Endothelial cell of umbilical vein (primary cell): Measurements from ENCODE around the gene EARS2. TPM values are rescaled to one million over a fixed set of nuclear protein-coding genes. Genes with fewer than 3 reads are reported as not detected.

ENCODE experiments used
- BruUV-seq: library from RNA; stranded (reverse); fragments of 400-500 nt; replicated peaks from 2 replicates; lab custom pipeline; 2021; lab: Mats Ljungman, UMichigan
- CTCF ChIA-PET: fragments of 300-600, 350-600 bp; sonication (Branson Sonifier 250); formaldehyde crosslinking; loops from one replicate; lab custom pipeline; 2021; ENCODE audit warnings: antibody characterized with exemption, inconsistent platforms; lab: Charles Lee
- POLR2A ChIA-PET: fragments of 300-600, 350-600 bp; sonication (Branson Sonifier 250); formaldehyde crosslinking; loops from one replicate; lab custom pipeline; 2021; ENCODE audit warnings: antibody characterized with exemption, inconsistent platforms; lab: Charles Lee
- DNase-seq: peaks from one replicate; pipeline ENCODE4 v3.0.0-alpha.2; 2011; ENCODE audit warnings: low read depth, low spot score
- FAIRE-seq: peaks from 2 replicates; lab custom pipeline; 2011; peaks lifted over from hg19 to GRCh38; lab: Jason Lieb, UNC
- H2AFZ ChIP-seq: 2 replicates; pipeline ENCODE4 v1.6.0; 2012; ENCODE audit warnings: low read depth, low read length, control low read depth, inconsistent platforms
- H3K27ac ChIP-seq: 2 replicates; pipeline ENCODE4 v1.5.1; 2011; ENCODE audit warnings: low read depth, mild to moderate bottlenecking, control low read depth, low read length, moderate library complexity; ENCODE audit not compliant: insufficient read depth
- H3K27me3 ChIP-seq, 2 experiments: 2 replicates each; pipeline versions ENCODE4 v1.6.0 to v1.6.1; 2011; ENCODE audit warnings: low read length in 2 of 2, mixed read lengths in 1 of 2; ENCODE audit not compliant: control insufficient read depth in 2 of 2, insufficient read depth in 2 of 2
- H3K36me3 ChIP-seq, 2 experiments: 2 replicates in 1 of 2; 3 replicates in 1 of 2; pipeline ENCODE4 v1.5.1; 2011; ENCODE audit warnings: low read length in 2 of 2, mild to moderate bottlenecking in 1 of 2, moderate library complexity in 1 of 2; ENCODE audit not compliant: control insufficient read depth in 2 of 2, insufficient read depth in 2 of 2; ENCODE audit errors: extremely low read depth in 1 of 2
- H3K4me1 ChIP-seq: 3 replicates; pipeline ENCODE4 v1.5.1; 2011; ENCODE audit warnings: mild to moderate bottlenecking, low read length; ENCODE audit not compliant: control insufficient read depth, insufficient read depth; ENCODE audit errors: extremely low read depth
- H3K4me2 ChIP-seq: 2 replicates; pipeline ENCODE4 v1.6.1; 2011; ENCODE audit warnings: low read length, control low read depth, mixed read lengths; ENCODE audit not compliant: insufficient read depth
- H3K4me3 ChIP-seq, 3 experiments: fragments of 200-600 bp in 1 of 3; sonication (generic), shearing (Covaris generic) in 1 of 3; replicated peaks in 1 of 3; 2 replicates each; pipeline ENCODE4 v1.5.1; 2011 to 2016; ENCODE audit warnings: control low read depth in 3 of 3, low read length in 3 of 3, mild to moderate bottlenecking in 2 of 3, inconsistent platforms in 1 of 3, low read depth in 1 of 3, moderate library complexity in 1 of 3; ENCODE audit not compliant: insufficient read depth in 1 of 3
- H3K79me2 ChIP-seq: 2 replicates; pipeline ENCODE4 v1.6.0; 2012; ENCODE audit warnings: low read length, inconsistent platforms; ENCODE audit not compliant: control insufficient read depth, insufficient read depth
- H3K9ac ChIP-seq: replicated peaks from 2 replicates; pipeline ENCODE3; 2011; ENCODE audit warnings: low read length, control low read depth; ENCODE audit not compliant: insufficient read depth; ENCODE audit errors: extremely low read depth
- H3K9me1 ChIP-seq: replicated peaks from 3 replicates; pipeline ENCODE4 v1.6.0; 2011; ENCODE audit warnings: mild to moderate bottlenecking, low read length; ENCODE audit not compliant: control insufficient read depth, insufficient read depth; ENCODE audit errors: extremely low read depth
- H3K9me3 ChIP-seq: replicated peaks from 2 replicates; pipeline ENCODE4 v1.5.1; 2012; ENCODE audit warnings: low read length, inconsistent platforms; ENCODE audit not compliant: control insufficient read depth, insufficient read depth
- H4K20me1 ChIP-seq: replicated peaks from 2 replicates; pipeline ENCODE3; 2011; ENCODE audit warnings: mild to moderate bottlenecking, low read length; ENCODE audit not compliant: control insufficient read depth, insufficient read depth; ENCODE audit errors: extremely low read depth
- EZH2 ChIP-seq: IDR thresholded peaks from 2 replicates; pipeline ENCODE4 v1.6.1; 2012; ENCODE audit warnings: borderline replicate concordance, low read depth, mild to moderate bottlenecking, moderate library complexity, low read length, inconsistent platforms; ENCODE audit not compliant: severe bottlenecking
- FOS ChIP-seq: IDR thresholded peaks from 2 replicates; pipeline ENCODE4 v1.6.1; 2011; ENCODE audit warnings: mild to moderate bottlenecking, low read length, moderate library complexity, borderline replicate concordance; ENCODE audit not compliant: insufficient read depth
- GATA2 ChIP-seq: IDR thresholded peaks from 2 replicates; pipeline ENCODE4 v1.7.0; 2011; ENCODE audit warnings: low read depth, mild to moderate bottlenecking, moderate library complexity, mixed read lengths, low read length; ENCODE audit not compliant: insufficient read length, insufficient read depth
- JUN ChIP-seq: IDR thresholded peaks from 2 replicates; pipeline ENCODE4 v1.6.1; 2011; ENCODE audit warnings: borderline replicate concordance, low read depth; ENCODE audit not compliant: insufficient read length, insufficient read depth
- MYC ChIP-seq: IDR thresholded peaks from one replicate; pipeline ENCODE4 v1.6.1; 2011; ENCODE audit warnings: mild to moderate bottlenecking, low read depth, low read length
- POLR2A ChIP-seq: IDR thresholded peaks from 2 replicates; pipeline ENCODE4 v1.6.1; 2012; ENCODE audit warnings: low read depth, mild to moderate bottlenecking, control low read depth, low read length
- POLR2AphosphoS5 ChIP-seq: IDR thresholded peaks from 2 replicates; pipeline ENCODE4 v1.6.1; 2012; ENCODE audit warnings: low read depth, mild to moderate bottlenecking, control low read depth, low read length, moderate library complexity; ENCODE audit not compliant: insufficient read depth
- dilution Hi-C: fragments of 300-500 bp; cut with MboI; formaldehyde crosslinking; loops from one replicate; pipeline ENCODE4 v1.15.0; 2019; ENCODE audit warnings: low sequenced_read_pairs; ENCODE audit not compliant: extremely low pct_ligation_motif_present
- intact Hi-C: fragments of 100-400 bp; cut with micrococcal nuclease; formaldehyde crosslinking; loops from one replicate; pipeline ENCODE4 v1.10.0; 2022
- polyA plus RNA-seq, 4 experiments: library from polyadenylated mRNA; depleted of rRNA in 3 of 4; stranded (reverse) in 3 of 4; unstranded in 1 of 4; fragments of >200 nt; gene quantifications; 2 replicates each; pipeline versions ENCODE4 v1.2.1 to v1.2.3, GENCODE V29; 2011 to 2012; ENCODE audit warnings: missing spikeins in 1 of 4
- total RNA-seq: library from RNA; stranded (reverse); gene quantifications from 2 replicates; pipeline ENCODE4 v1.2.3, GENCODE V29; 2021
- TF ChIP-seq, protein P1 (sequence below), 2 donors: IDR thresholded peaks; 1 replicate in 1 of 2; 2 replicates in 1 of 2; pipeline ENCODE4 v1.5.1; 2011; ENCODE audit warnings: low read length in 2 of 2, mild to moderate bottlenecking in 2 of 2, moderate library complexity in 2 of 2, control low read depth in 1 of 2, inconsistent platforms in 1 of 2, low read depth in 1 of 2; ENCODE audit not compliant: insufficient read depth in 1 of 2; ENCODE audit errors: extremely low read depth in 1 of 2
- TF ChIP-seq, protein P2 (sequence below): IDR thresholded peaks from 2 replicates; pipeline ENCODE4 v1.6.1; 2011; ENCODE audit not compliant: insufficient read depth, insufficient read length

Gene EARS2
- total and polyA plus RNA-seq, 2 donors (not counting 3 experiments of a cell fraction or from before 2014, with no cell fraction given) = 14.7 to 21.6 TPM

GRCh38 chr16:23581764-23582163, 24.6 kb upstream of the EARS2 start:
- Histone ChIP-seq H3K9me1 (no peaks in the 10 kb centered on the region), H3K4me1 (peaks cover 2% of the 10 kb centered on the region), H3K9ac (no peak overlapping the region), H3K79me2 (peaks cover 2% of the 10 kb centered on the region), H3K36me3 (peaks cover 10 to 20% of the 10 kb centered on the region in 2 experiments), H3K27me3 (no peaks in the 10 kb centered on the region), H3K4me2 (no peak overlapping the region), H2AFZ (no peak overlapping the region), H3K27ac (no peak overlapping the region), H3K4me3 (no peak overlapping the region), H4K20me1 (no peaks in the 10 kb centered on the region), H3K9me3 (no peaks in the 10 kb centered on the region)
- ChIA-PET POLR2A (no interaction called here), CTCF (no interaction called here)
- intact Hi-C loops = no loop called here
- FAIRE-seq (no peak), DNase-seq (no peak)
- TF ChIP-seq, protein P1, sequence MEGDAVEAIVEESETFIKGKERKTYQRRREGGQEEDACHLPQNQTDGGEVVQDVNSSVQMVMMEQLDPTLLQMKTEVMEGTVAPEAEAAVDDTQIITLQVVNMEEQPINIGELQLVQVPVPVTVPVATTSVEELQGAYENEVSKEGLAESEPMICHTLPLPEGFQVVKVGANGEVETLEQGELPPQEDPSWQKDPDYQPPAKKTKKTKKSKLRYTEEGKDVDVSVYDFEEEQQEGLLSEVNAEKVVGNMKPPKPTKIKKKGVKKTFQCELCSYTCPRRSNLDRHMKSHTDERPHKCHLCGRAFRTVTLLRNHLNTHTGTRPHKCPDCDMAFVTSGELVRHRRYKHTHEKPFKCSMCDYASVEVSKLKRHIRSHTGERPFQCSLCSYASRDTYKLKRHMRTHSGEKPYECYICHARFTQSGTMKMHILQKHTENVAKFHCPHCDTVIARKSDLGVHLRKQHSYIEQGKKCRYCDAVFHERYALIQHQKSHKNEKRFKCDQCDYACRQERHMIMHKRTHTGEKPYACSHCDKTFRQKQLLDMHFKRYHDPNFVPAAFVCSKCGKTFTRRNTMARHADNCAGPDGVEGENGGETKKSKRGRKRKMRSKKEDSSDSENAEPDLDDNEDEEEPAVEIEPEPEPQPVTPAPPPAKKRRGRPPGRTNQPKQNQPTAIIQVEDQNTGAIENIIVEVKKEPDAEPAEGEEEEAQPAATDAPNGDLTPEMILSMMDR (IDR thresholded peaks at IDR 0.05; ENCODE audit: extremely low read depth in 1 of 2, insufficient read depth in 1 of 2, low read depth in 1 of 2, low read length in 2 of 2) = no peak
- no peak for TF ChIP-seq POLR2AphosphoS5
- TF ChIP-seq JUN = no peak
- no peak for TF ChIP-seq EZH2
- TF ChIP-seq, protein P2, sequence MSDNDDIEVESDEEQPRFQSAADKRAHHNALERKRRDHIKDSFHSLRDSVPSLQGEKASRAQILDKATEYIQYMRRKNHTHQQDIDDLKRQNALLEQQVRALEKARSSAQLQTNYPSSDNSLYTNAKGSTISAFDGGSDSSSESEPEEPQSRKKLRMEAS = no peak
- dilution Hi-C loops = no loop called here
- BruUV-seq = no TSS peak

DNA sequence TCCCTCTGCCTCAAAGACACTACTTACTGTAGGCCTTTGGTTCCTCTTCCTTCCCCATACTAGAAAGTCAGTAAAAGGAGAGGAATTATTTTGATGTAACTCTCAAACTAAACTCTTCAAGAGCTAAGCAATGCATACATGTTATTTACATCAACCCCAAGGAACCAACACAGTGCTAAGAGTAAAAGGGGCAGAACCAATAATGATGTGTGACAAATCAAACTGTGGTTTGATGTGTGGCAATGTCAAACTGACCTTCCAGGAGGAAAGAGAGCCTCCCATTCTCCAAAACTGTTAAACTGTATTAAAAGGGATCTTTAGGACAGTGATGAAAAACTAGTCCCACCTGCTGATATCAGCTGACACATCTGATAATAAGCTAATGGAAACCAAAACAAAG, 23.2 kb upstream of the EARS2 start:
- intact Hi-C loops = no loop called here
- BruUV-seq = no TSS peak

More for the DNA sequence above, 23.2 kb upstream of the EARS2 start:
- dilution Hi-C loops = no loop called here
- Histone ChIP-seq H3K79me2 (peaks cover 2% of the 10 kb centered on the region), H3K4me1 (peaks cover 2% of the 10 kb centered on the region), H3K9ac (no peak overlapping the region), H3K4me3 (no peak overlapping the region), H3K4me2 (no peak overlapping the region), H3K27ac (no peak overlapping the region), H3K9me3 (no peaks in the 10 kb centered on the region), H3K36me3 (peaks cover 10 to 19% of the 10 kb centered on the region in 2 experiments), H4K20me1 (no peaks in the 10 kb centered on the region), H3K9me1 (no peaks in the 10 kb centered on the region), H2AFZ (no peak overlapping the region), H3K27me3 (no peaks in the 10 kb centered on the region)
- CTCF ChIA-PET = interaction anchor here (0.6 kb wide), 1 partner anchor 30 kb away, joined by 4 read pairs; no protein-coding TSS in a partner anchor
- no peak for DNase-seq
- FAIRE-seq = no peak
- POLR2A ChIA-PET = no interaction called here
- TF ChIP-seq, protein P2 = no peak
- no peak for TF ChIP-seq JUN
- TF ChIP-seq POLR2A = no peak
- TF ChIP-seq MYC = no peak
- TF ChIP-seq EZH2 = no peak
- TF ChIP-seq GATA2 = no peak
- TF ChIP-seq FOS = no peak
- TF ChIP-seq, protein P1 (IDR thresholded peaks at IDR 0.05; ENCODE audit: extremely low read depth in 1 of 2, insufficient read depth in 1 of 2, low read depth in 1 of 2, low read length in 2 of 2) = no peak
- TF ChIP-seq POLR2AphosphoS5 = no peak
